GM23338 (cell line): ENCODE results near the gene YIF1A.

Experiments
- CREB1 ChIP-seq: fragments of 250-450 bp; sonication (Bioruptor Pico); IDR thresholded peaks from 2 replicates; pipeline ENCODE4 v1.5.0; 2020; ENCODE audit warnings: low read depth, mild to moderate bottlenecking, moderate library complexity
- EZH2 ChIP-seq: fragments of 200-600 bp; sonication (generic); IDR thresholded peaks from one replicate; pipeline ENCODE4 v1.8.0; 2017; ENCODE audit warnings: antibody characterized with exemption, mild to moderate bottlenecking, low read depth; ENCODE audit not compliant: unreplicated experiment
- EZH2phosphoT487 ChIP-seq: fragments of 200-600 bp; sonication (generic); IDR thresholded peaks from one replicate; pipeline ENCODE4 v1.8.1; 2018; ENCODE audit warnings: antibody characterized with exemption; ENCODE audit not compliant: unreplicated experiment
- JUNB ChIP-seq: IDR thresholded peaks from one replicate; pipeline ENCODE4 v1.6.1; 2016; ENCODE audit warnings: antibody characterized with exemption; ENCODE audit not compliant: unreplicated experiment
- POLR2AphosphoS5 ChIP-seq: IDR thresholded peaks from 2 replicates; pipeline ENCODE4 v1.6.1; 2016; ENCODE audit warnings: antibody characterized with exemption, low read depth
- STAT1 ChIP-seq: IDR thresholded peaks from one replicate; pipeline ENCODE4 v1.6.1; 2016; ENCODE audit warnings: antibody characterized with exemption; ENCODE audit not compliant: unreplicated experiment
- ZNF114 ChIP-seq: fragments of 250-450 bp; sonication (Bioruptor Pico); IDR thresholded peaks from 2 replicates; pipeline ENCODE4 v1.5.0; 2020; ENCODE audit warnings: mild to moderate bottlenecking, moderate library complexity
- ZNF331 ChIP-seq: fragments of 250-450 bp; sonication (Bioruptor Pico); IDR thresholded peaks from 2 replicates; pipeline ENCODE4 v1.5.0; 2020; ENCODE audit warnings: low read depth, mild to moderate bottlenecking, moderate library complexity
- TF ChIP-seq, protein P1 (sequence below): IDR thresholded peaks from one replicate; pipeline ENCODE4 v1.6.1; 2018; ENCODE audit warnings: antibody characterized with exemption; ENCODE audit not compliant: unreplicated experiment
- TF ChIP-seq, protein P2 (sequence below), 2 experiments: fragments of 200-600 bp in 1 of 2; sonication (generic) in 1 of 2; conservative IDR thresholded peaks; 2 replicates each; pipeline versions ENCODE4 v1.5.1 to v1.6.1; 2016 to 2017; ENCODE audit warnings: antibody characterized with exemption in 2 of 2, low read depth in 2 of 2, mild to moderate bottlenecking in 2 of 2, moderate library complexity in 1 of 2
- TF ChIP-seq, protein P3 (sequence below): IDR thresholded peaks from 2 replicates; pipeline ENCODE4 v1.6.1; 2016; ENCODE audit warnings: antibody characterized with exemption

DNA sequence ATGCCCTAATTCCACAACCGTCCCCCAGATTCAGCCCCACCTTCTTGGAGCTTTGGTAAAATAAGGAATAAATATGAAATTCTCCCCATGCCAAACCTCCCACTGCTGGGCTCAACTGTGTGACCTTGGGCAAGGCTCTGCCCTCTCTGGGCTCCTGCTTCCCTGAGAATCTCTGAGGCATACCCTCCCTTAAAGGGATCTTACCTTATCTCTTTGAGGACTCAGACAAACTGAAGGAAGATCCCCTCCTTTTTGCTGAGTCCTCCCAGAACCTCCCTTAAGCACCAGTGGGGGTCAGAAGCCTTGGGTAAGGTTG lies 25.2 kb upstream of the YIF1A start:
- TF ChIP-seq, protein P1, sequence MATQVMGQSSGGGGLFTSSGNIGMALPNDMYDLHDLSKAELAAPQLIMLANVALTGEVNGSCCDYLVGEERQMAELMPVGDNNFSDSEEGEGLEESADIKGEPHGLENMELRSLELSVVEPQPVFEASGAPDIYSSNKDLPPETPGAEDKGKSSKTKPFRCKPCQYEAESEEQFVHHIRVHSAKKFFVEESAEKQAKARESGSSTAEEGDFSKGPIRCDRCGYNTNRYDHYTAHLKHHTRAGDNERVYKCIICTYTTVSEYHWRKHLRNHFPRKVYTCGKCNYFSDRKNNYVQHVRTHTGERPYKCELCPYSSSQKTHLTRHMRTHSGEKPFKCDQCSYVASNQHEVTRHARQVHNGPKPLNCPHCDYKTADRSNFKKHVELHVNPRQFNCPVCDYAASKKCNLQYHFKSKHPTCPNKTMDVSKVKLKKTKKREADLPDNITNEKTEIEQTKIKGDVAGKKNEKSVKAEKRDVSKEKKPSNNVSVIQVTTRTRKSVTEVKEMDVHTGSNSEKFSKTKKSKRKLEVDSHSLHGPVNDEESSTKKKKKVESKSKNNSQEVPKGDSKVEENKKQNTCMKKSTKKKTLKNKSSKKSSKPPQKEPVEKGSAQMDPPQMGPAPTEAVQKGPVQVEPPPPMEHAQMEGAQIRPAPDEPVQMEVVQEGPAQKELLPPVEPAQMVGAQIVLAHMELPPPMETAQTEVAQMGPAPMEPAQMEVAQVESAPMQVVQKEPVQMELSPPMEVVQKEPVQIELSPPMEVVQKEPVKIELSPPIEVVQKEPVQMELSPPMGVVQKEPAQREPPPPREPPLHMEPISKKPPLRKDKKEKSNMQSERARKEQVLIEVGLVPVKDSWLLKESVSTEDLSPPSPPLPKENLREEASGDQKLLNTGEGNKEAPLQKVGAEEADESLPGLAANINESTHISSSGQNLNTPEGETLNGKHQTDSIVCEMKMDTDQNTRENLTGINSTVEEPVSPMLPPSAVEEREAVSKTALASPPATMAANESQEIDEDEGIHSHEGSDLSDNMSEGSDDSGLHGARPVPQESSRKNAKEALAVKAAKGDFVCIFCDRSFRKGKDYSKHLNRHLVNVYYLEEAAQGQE: no peak
- TF ChIP-seq, protein P2, sequence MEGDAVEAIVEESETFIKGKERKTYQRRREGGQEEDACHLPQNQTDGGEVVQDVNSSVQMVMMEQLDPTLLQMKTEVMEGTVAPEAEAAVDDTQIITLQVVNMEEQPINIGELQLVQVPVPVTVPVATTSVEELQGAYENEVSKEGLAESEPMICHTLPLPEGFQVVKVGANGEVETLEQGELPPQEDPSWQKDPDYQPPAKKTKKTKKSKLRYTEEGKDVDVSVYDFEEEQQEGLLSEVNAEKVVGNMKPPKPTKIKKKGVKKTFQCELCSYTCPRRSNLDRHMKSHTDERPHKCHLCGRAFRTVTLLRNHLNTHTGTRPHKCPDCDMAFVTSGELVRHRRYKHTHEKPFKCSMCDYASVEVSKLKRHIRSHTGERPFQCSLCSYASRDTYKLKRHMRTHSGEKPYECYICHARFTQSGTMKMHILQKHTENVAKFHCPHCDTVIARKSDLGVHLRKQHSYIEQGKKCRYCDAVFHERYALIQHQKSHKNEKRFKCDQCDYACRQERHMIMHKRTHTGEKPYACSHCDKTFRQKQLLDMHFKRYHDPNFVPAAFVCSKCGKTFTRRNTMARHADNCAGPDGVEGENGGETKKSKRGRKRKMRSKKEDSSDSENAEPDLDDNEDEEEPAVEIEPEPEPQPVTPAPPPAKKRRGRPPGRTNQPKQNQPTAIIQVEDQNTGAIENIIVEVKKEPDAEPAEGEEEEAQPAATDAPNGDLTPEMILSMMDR (conservative IDR thresholded peaks at IDR 0.05; ENCODE audit: low read depth in 2 of 2): no peak
- TF ChIP-seq EZH2: no peak
- no peak for TF ChIP-seq ZNF331 (CRISPR knock-in tag)
- no peak for TF ChIP-seq EZH2phosphoT487
- no peak for TF ChIP-seq JUNB
- no peak for TF ChIP-seq POLR2AphosphoS5
- TF ChIP-seq CREB1 (CRISPR knock-in tag): no peak
- no peak for TF ChIP-seq STAT1
- TF ChIP-seq, protein P3, sequence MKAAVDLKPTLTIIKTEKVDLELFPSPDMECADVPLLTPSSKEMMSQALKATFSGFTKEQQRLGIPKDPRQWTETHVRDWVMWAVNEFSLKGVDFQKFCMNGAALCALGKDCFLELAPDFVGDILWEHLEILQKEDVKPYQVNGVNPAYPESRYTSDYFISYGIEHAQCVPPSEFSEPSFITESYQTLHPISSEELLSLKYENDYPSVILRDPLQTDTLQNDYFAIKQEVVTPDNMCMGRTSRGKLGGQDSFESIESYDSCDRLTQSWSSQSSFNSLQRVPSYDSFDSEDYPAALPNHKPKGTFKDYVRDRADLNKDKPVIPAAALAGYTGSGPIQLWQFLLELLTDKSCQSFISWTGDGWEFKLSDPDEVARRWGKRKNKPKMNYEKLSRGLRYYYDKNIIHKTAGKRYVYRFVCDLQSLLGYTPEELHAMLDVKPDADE: no peak
- TF ChIP-seq ZNF114 (CRISPR knock-in tag): no peak
